HCT116 (cell line): ENCODE results near the gene GPR107.

Source experiments
- ATF3 ChIP-seq: IDR thresholded peaks from 2 replicates; pipeline ENCODE4 v1.6.1; 2012
- CTCF ChIP-seq, 3 experiments: fragments of 200-600 bp in 1 of 3; sonication (generic) in 1 of 3; IDR thresholded peaks in 2 of 3; conservative IDR thresholded peaks in 1 of 3; 2 replicates each; pipeline ENCODE4 v1.5.1; 2012 to 2017; ENCODE audit warnings: low read depth in 2 of 3, low read length in 2 of 3, antibody characterized with exemption in 1 of 3, borderline replicate concordance in 1 of 3, control low read depth in 1 of 3, mild to moderate bottlenecking in 1 of 3, mixed read lengths in 1 of 3, mixed run types in 1 of 3, moderate library complexity in 1 of 3; ENCODE audit not compliant: insufficient read depth in 1 of 3
- EZH2 ChIP-seq: fragments of 200-600 bp; sonication (generic); IDR thresholded peaks from 2 replicates; pipeline ENCODE4 v1.6.1; 2017; ENCODE audit warnings: antibody characterized with exemption, mixed run types
- EZH2phosphoT487 ChIP-seq: fragments of 200-600 bp; IDR thresholded peaks from 2 replicates; pipeline ENCODE4 v1.6.1; 2018; ENCODE audit warnings: antibody characterized with exemption, borderline replicate concordance
- FOSL1 ChIP-seq: IDR thresholded peaks from 2 replicates; pipeline ENCODE4 v1.6.1; 2012; ENCODE audit warnings: low read depth
- JUND ChIP-seq: IDR thresholded peaks from 2 replicates; pipeline ENCODE4 v1.6.1; 2012
- POLR2A ChIP-seq: IDR thresholded peaks from 2 replicates; pipeline ENCODE4 v1.7.0; 2011; ENCODE audit warnings: borderline replicate concordance; ENCODE audit not compliant: insufficient read depth, insufficient read length; ENCODE audit errors: extremely low read depth
- POLR2AphosphoS5 ChIP-seq: IDR thresholded peaks from 2 replicates; pipeline ENCODE4 v1.6.1; 2011; ENCODE audit warnings: mild to moderate bottlenecking, low read depth, low read length, moderate library complexity
- RAD21 ChIP-seq: IDR thresholded peaks from 2 replicates; pipeline ENCODE4 v1.6.1; 2012; ENCODE audit warnings: low read depth, mild to moderate bottlenecking
- REST ChIP-seq: IDR thresholded peaks from 2 replicates; pipeline ENCODE4 v1.6.1; 2012; ENCODE audit warnings: low read depth
- SP1 ChIP-seq: IDR thresholded peaks from 2 replicates; pipeline ENCODE4 v1.6.1; 2012; ENCODE audit warnings: low read depth
- SRF ChIP-seq: IDR thresholded peaks from 2 replicates; pipeline ENCODE4 v1.6.1; 2012; ENCODE audit warnings: low read depth
- YY1 ChIP-seq: IDR thresholded peaks from 2 replicates; pipeline ENCODE4 v1.6.1; 2011; ENCODE audit warnings: low read length, low read depth, moderate library complexity, mild to moderate bottlenecking; ENCODE audit not compliant: insufficient replicate concordance; ENCODE audit errors: extremely low read depth
- ZNF274 ChIP-seq: fragments of 200-500 bp; sonication (Bioruptor generic); IDR thresholded peaks from 2 replicates; pipeline ENCODE4 v1.6.1; 2014; ENCODE audit warnings: mild to moderate bottlenecking, low read depth, low read length, inconsistent platforms

GRCh38 chr9:130142056-130142455 lies 88.3 kb downstream of the GPR107 start:
- TF ChIP-seq ATF3 (no peak), YY1 (no peak), CTCF (IDR thresholded peaks at IDR 0.05 in 2 of 3, conservative IDR thresholded peaks at IDR 0.05 in 1 of 3; ENCODE audit: borderline replicate concordance in 1 of 3, insufficient read depth in 1 of 3, low read depth in 2 of 3, low read length in 2 of 3) (no peak), EZH2phosphoT487 (no peak), POLR2AphosphoS5 (no peak), REST (no peak), SP1 (no peak), JUND (no peak), EZH2 (no peak), RAD21 (no peak), FOSL1 (no peak), ZNF274 (no peak), POLR2A (no peak), SRF (no peak)
